Stimulated activated naive B cell treated with anti-CD40 and anti-IgM and Interleukin-4, amounts not matched to agents 10 μg/mL and 1 μg/mL and 100 μg/mL, for 72 hours (primary cell): ENCODE data around the gene HIC1.

Source experiments
- ATAC-seq, 2 donors: fragments of 150-1000 bp; cut with Tn5 transposase; replicated peaks; 2 replicates each; pipeline ENCODE4 v1.10.0; 2021; ENCODE audit warnings: moderate library complexity in 1 of 2
- DNase-seq: peaks from one replicate; pipeline ENCODE4 v3.0.0; 2021
- H3K27ac Mint-ChIP-seq: one replicate; pipeline ENCODE4 v1.8.0; 2022; ENCODE audit warnings: mild to moderate bottlenecking, mixed read lengths
- H3K27me3 Mint-ChIP-seq, 2 donors: one replicate each; pipeline ENCODE4 v1.8.0; 2022; ENCODE audit warnings: mixed read lengths in 2 of 2
- H3K36me3 Mint-ChIP-seq, 2 donors: one replicate each; pipeline ENCODE4 v1.8.0; 2022; ENCODE audit warnings: mixed read lengths in 2 of 2, mild to moderate bottlenecking in 1 of 2
- H3K4me1 Mint-ChIP-seq, 2 donors: one replicate each; pipeline ENCODE4 v1.8.0; 2022; ENCODE audit warnings: mixed read lengths in 2 of 2, mild to moderate bottlenecking in 1 of 2
- H3K4me3 Mint-ChIP-seq, 2 donors: one replicate each; pipeline ENCODE4 v1.8.0; 2022; ENCODE audit warnings: mild to moderate bottlenecking in 2 of 2, mixed read lengths in 2 of 2, moderate library complexity in 1 of 2
- H3K9me3 Mint-ChIP-seq, 2 donors: one replicate each; pipeline ENCODE4 v1.8.0; 2022; ENCODE audit warnings: mixed read lengths in 2 of 2, mild to moderate bottlenecking in 1 of 2

The HIC1 gene

GRCh38 chr17:2019723-2020122, 35.2 kb upstream of the HIC1 start:
- Mint-ChIP-seq H3K27me3 (peaks cover 54% of the 10 kb centered on the region in 2 donors), H3K27ac (no peak overlapping the region), H3K4me3 (no peak overlapping the region), H3K4me1 (peaks cover 4 to 20% of the 10 kb centered on the region in 2 donors), H3K9me3 (no peaks in the 10 kb centered on the region), H3K36me3 (no peaks in the 10 kb centered on the region)
- no peak for DNase-seq
- ATAC-seq = no peak

- DNase-seq (no peak), ATAC-seq (no peak)
- Mint-ChIP-seq H3K27me3 (peaks cover 51 to 58% of the 10 kb centered on the region in 2 donors), H3K36me3 (no peaks in the 10 kb centered on the region), H3K27ac (no peak overlapping the region), H3K9me3 (no peaks in the 10 kb centered on the region), H3K4me1 (peaks cover 7 to 23% of the 10 kb centered on the region in 2 donors), H3K4me3 (no peak overlapping the region)
These were observed 34.2 kb upstream of the HIC1 start for GRCh38 chr17:2020721-2021120.

DNA sequence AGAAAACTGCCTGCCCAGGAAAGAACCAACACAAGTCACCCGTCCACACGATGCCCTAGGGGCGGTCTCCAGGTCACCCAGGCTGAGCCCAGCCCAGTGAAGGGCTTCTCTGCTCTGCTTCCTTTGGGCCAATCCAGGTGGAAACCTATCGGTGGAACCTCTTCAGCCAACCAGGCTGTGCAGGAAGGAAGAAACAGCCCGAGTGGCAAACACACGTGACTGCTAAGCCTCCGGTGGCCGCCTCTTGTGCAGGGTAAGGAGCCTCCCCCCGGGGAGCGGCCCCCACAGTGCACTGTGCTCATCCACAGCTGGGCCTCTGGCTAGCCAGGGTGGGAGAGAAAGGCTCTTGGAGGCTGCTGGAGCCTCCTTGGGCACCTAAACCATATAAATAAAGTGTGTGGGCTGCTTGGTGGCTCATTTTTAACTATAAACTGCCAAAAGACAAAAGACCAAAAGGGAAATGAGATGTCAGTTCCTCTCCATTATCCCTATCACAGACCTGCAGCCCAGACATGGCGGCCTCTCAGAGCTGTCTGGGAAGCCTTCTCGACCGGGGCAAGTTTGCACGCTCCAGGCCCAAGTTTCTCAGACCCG, 32.2 kb upstream of the HIC1 start:
- H3K27me3 Mint-ChIP-seq = peaks cover 59 to 72% of the 10 kb centered on the region in 2 donors
- no peak for DNase-seq
- peaks cover 14 to 31% of the 10 kb centered on the region in 2 donors for H3K4me1 Mint-ChIP-seq
- H3K36me3 Mint-ChIP-seq = no peaks in the 10 kb centered on the region
- no peak overlapping the region for H3K27ac Mint-ChIP-seq
- H3K4me3 Mint-ChIP-seq = peak overlapping the region in 1 of 2 donors; percentile 33
- no peak for ATAC-seq
- H3K9me3 Mint-ChIP-seq = no peaks in the 10 kb centered on the region

GRCh38 chr17:2023256-2023655, 31.6 kb upstream of the HIC1 start:
- Mint-ChIP-seq H3K27me3 (peaks cover 59 to 72% of the 10 kb centered on the region in 2 donors), H3K27ac (peak overlapping the region; percentile 31), H3K36me3 (no peaks in the 10 kb centered on the region), H3K4me3 (peak overlapping the region; percentile 23 to 39), H3K4me1 (peaks cover 15 to 31% of the 10 kb centered on the region in 2 donors), H3K9me3 (no peaks in the 10 kb centered on the region)
- DNase-seq (no peak), ATAC-seq (no peak)

GRCh38 chr17:2023692-2024571, 31.0 kb upstream of the HIC1 start:
- no peaks in the 10 kb centered on the region for H3K9me3 Mint-ChIP-seq
- no peak overlapping the region for H3K27ac Mint-ChIP-seq
- DNase-seq (no peak), ATAC-seq (peak; percentile 22 to 26)
- peak overlapping the region; percentile 74 to 76 for H3K4me3 Mint-ChIP-seq
- no peaks in the 10 kb centered on the region for H3K36me3 Mint-ChIP-seq
- peaks cover 62 to 73% of the 10 kb centered on the region in 2 donors for H3K27me3 Mint-ChIP-seq
- peaks cover 17 to 34% of the 10 kb centered on the region in 2 donors for H3K4me1 Mint-ChIP-seq

- DNase-seq (no peak), ATAC-seq (no peak)
- Mint-ChIP-seq H3K27ac (no peak overlapping the region), H3K4me1 (peaks cover 20 to 40% of the 10 kb centered on the region in 2 donors), H3K36me3 (no peaks in the 10 kb centered on the region), H3K4me3 (peak overlapping the region in 1 of 2 donors; percentile 82), H3K27me3 (peaks cover 56 to 68% of the 10 kb centered on the region in 2 donors), H3K9me3 (no peaks in the 10 kb centered on the region)
These were observed 30.2 kb upstream of the HIC1 start for GRCh38 chr17:2024572-2025219.

- Mint-ChIP-seq H3K27ac (peak within 1 kb of the TSS; percentile 2), H3K4me1 (peaks cover 20 to 43% of the 10 kb centered on the region in 2 donors), H3K27me3 (peaks cover 50 to 63% of the 10 kb centered on the region in 2 donors), H3K4me3 (peak within 1 kb of the TSS; percentile 76 to 82), H3K9me3 (no peaks in the 10 kb centered on the region), H3K36me3 (no peaks in the 10 kb centered on the region)
- peak in 1 of 2 donors; percentile 3 for ATAC-seq
- no peak for DNase-seq
These were observed 29.7 kb upstream of the HIC1 start, which contains the start of gene RTN4RL1 for GRCh38 chr17:2025220-2025621. Gene RTN4RL1 (minus strand): TSS chr17:2025334. CDS start chr17:2024865, 469 bp downstream.

GRCh38 chr17:2025622-2026309, 29.1 kb upstream of the HIC1 start:
- H3K4me1 Mint-ChIP-seq = peaks cover 23 to 45% of the 10 kb centered on the region in 2 donors
- no peaks in the 10 kb centered on the region for H3K9me3 Mint-ChIP-seq
- H3K4me3 Mint-ChIP-seq = peak overlapping the region; percentile 73 to 82
- DNase-seq (no peak), ATAC-seq (no peak)
- H3K27ac Mint-ChIP-seq = peak overlapping the region; percentile 2
- no peaks in the 10 kb centered on the region for H3K36me3 Mint-ChIP-seq
- peaks cover 49 to 59% of the 10 kb centered on the region in 2 donors for H3K27me3 Mint-ChIP-seq

DNA sequence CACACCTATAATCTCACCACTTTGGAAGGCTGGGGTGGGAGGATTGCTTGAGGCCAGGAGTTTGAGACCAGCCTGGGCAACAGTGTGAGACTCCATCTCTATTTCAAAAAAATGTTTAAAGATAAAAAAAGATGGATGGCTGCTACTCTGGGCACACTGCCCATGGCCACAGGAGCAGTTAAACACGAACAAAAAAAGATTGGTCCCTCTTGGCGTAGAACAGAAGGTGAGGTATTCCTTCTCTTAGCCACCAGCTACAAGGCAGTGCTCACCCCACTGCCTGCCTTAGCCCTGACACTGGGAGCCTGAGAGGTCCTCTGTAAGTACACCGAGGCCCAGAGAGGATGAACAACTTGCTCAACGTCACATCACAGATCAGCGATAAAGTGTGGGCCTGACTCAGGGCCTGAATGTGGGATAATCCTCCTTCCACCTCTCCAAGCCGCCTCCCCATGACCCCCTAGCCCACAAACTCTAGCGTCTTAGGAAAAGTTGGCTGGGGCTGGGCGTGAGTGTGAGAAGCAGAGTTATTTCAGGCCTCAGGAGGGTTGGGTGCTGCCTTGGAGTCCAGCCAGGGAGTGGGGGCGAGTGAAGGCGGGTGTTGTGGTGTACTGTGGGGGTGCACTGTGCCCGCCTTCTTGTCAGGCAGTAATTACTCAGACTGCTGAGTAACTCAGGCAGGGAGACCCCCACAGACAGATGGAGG, 27.2 kb upstream of the HIC1 start:
- no peak for DNase-seq
- H3K27ac Mint-ChIP-seq = no peak overlapping the region

DNA sequence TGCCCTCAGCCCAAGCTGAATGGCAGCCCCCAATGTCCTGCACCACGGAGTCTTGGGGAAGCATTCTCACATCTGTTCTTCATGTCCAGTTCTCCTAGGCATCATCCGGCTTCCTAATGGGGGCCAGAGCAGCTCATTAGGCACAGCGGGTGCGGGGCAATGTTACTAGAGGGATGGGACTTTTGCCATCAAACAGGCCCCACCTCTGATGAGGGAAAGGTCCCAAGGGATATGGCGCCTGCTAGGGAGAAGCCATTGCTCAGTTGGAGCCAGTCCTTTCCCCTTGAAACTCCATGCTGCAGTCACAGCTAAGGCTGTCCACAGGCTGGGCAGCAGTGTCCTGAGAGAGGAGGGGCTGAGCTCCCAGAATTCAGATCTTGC, 26.7 kb upstream of the HIC1 start:
- Mint-ChIP-seq H3K4me3 (no peak overlapping the region), H3K36me3 (no peaks in the 10 kb centered on the region), H3K9me3 (no peaks in the 10 kb centered on the region), H3K4me1 (peaks cover 29 to 47% of the 10 kb centered on the region in 2 donors), H3K27ac (no peak overlapping the region), H3K27me3 (peaks cover 38 to 47% of the 10 kb centered on the region in 2 donors)
- no peak for DNase-seq
- no peak for ATAC-seq

More for the DNA sequence above, 27.2 kb upstream of the HIC1 start:
- H3K9me3 Mint-ChIP-seq = no peaks in the 10 kb centered on the region
- no peak overlapping the region for H3K4me3 Mint-ChIP-seq
- peaks cover 40 to 49% of the 10 kb centered on the region in 2 donors for H3K27me3 Mint-ChIP-seq
- ATAC-seq = no peak
- H3K36me3 Mint-ChIP-seq = no peaks in the 10 kb centered on the region
- peaks cover 25 to 47% of the 10 kb centered on the region in 2 donors for H3K4me1 Mint-ChIP-seq

DNA sequence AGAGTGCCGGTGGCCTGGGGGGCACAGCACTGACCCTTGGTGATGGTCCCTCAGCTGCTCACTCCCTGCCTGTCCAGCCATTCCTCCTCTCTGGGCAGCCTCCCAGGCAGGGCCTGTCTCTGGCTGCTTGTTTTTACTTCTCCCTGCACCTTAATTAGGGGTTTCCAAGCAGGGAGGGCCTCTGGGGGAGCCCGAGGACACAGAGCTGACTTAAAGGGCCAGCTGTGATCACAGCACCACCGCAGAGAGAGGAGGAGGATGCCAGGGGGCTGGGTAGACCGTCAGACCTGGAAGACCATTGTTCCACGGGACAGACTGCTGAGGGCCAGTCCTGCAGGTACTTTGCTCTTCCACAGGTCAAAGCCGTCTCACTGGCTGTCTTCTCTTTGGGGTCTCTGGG, 26.2 kb upstream of the HIC1 start:
- Mint-ChIP-seq H3K9me3 (no peaks in the 10 kb centered on the region), H3K27me3 (peaks cover 38 to 47% of the 10 kb centered on the region in 2 donors), H3K4me3 (peak overlapping the region in 1 of 2 donors; percentile 16), H3K27ac (no peak overlapping the region), H3K36me3 (no peaks in the 10 kb centered on the region), H3K4me1 (peaks cover 29 to 44% of the 10 kb centered on the region in 2 donors)
- no peak for ATAC-seq
- DNase-seq = no peak

DNA sequence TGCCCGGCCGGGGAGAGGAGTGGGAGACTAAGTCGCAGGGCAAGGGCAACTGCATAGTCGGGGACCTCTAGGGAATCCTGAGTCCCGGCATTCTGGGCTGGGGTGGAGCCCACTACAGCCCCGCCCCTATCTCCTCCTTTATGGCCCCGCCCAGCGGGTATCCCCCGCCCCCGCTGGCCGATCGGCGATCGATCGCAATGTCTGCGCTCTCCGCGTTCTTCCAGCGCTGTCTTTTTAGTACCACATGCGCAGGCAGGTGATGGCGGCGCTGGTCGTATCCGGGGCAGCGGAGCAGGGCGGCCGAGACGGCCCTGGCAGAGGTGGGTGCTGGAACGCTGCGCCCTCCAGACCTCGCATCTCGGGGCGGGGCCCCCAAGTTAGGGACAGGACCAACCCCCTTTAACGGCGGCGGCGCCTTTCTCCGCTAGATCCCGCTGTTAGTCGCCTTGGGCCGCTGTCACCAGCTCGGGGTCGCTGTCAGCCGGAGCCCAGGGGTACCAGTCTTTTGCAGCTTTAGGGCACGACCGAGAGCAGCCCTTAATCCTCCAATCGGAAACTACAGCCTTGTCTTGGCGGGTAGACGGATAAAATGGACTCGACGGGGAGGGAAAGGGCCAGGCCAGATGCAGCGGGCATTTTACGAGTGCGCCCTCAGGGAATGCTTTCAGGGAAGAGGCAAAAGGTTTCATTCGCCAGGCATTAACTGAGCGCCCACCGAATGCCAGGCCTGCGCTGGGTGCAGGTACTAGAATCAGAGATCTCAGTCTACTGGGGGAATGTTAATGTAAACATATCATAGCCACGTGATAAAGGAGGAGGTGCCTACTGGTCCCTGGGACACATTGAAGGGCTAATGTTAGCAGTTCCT, 24.8 kb upstream of the HIC1 start, which contains the start of gene DPH1:
TSS of gene DPH1 (plus strand) at position 243 of the 868 bp plus-strand sequence. CDS start at position 260, 17 bp downstream.
- H3K27me3 Mint-ChIP-seq = peaks cover 34 to 40% of the 10 kb centered on the region in 2 donors
- DNase-seq = peak; percentile 84
- H3K36me3 Mint-ChIP-seq = no peaks in the 10 kb centered on the region
- peaks cover 28 to 36% of the 10 kb centered on the region in 2 donors for H3K4me1 Mint-ChIP-seq
- peak within 1 kb of the TSS; percentile 94 to 95 for H3K4me3 Mint-ChIP-seq
- H3K27ac Mint-ChIP-seq = peak within 1 kb of the TSS; percentile 87
- peak; percentile 94 for ATAC-seq
- no peaks in the 10 kb centered on the region for H3K9me3 Mint-ChIP-seq
